ENCODE measurements around the gene ITGB4.

The ITGB4 gene

GRCh38 chr17:75773808-75774470 is 52.7 kb downstream of the ITGB4 start:
- no peak for DNase-seq

DNA sequence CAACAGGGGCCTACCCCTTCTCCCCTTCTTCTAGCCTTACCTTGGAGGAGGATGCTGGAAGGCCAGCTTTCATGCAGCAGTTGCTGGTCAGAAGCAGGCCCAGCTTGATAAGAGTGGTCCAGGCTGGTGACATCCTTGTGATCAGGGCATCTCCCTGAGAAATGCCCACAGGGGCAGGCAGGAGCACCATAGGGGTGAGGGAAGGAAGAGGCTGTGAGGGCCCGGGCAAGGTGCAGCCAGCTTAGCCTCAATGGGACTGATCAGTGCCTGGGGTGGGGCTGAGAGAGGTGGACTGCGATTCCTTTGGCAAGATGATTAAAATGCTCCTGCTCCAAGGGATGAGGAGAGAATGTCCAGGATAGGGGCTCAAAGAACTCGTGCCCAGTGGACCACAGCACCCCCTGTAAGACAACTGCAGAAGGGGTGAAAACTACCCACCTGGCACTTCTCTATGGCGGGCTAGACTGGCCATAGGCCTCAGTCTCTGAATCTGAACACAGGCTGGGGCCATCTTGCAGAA is 53.3 kb downstream of the ITGB4 start:
- DNase-seq: no peak

DNA sequence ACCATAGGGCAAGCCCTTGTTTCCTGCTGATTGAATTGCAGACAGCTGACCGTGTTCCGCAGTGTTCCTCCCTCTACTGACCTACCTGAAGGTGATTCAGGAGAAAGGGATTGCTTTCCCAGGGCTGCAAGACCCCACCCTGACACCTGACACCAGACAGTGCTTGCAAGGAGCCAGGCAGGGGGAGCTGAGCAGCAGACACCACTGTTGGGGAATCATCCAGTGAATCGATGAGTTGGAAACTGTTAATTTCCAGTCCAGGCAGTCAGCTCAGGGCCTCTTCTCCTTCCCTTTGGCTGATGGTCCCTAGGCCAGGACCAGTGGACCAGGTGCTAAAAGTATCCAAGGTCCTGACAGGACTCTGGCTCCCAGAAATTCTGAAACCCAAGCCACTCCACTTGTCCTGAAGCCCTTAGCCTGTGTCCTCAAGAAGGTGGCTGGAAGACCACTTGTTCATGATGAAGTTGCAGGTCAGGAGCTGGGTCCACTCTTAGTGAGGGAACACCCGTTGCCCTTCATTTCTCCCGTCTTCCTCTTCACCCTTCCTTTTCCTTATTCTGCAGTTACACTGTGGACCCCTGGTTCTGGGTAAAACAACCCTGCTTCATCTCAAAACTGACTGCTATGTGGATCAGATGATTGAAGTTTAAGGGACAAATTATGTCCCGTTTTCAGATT is 53.9 kb downstream of the ITGB4 start:
- no peak for DNase-seq

DNA sequence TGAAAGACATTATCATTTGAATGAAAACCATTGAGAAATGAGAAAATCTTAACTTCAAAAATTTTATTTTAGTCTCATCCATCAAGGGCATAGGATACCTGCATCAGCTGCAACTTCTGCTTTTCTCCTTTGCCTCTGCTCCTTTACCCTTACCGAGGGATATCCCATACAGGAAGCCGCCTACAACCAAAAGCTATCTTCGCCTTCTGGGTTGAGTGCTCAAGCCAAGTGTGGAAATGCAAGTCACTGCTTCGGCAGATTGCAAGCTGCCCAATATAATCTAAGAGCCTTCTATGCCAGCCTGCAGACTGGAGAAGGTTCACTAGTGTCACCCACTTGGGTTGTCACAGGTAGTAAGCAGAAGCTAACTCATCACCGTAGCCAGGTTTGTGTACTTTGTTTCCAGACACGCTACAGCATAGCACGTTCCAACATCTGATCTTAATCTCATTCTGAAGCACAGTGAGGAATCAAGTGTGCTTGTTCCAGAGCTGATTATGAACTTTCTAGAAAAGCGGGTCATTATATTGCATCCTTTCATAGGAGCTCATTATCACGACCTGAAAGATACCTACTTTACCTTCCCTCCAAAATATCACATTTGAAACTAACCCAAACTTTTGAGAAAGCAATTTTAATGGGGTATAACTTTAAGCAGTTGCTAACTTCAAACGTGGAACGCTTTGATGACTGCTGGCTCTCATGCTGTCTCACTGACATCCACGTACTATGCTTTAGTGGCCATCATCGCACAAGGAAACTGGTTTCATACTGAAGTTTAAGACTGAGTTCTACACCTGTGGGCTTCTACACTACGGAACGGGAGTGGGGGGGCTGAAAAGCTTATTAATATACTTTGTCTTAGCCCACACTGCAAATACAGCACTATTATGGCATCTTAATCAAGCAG is 55.4 kb downstream of the ITGB4 start:
- DNase-seq: no peak

- DNase-seq: no peak
Measured at GRCh38 chr17:75777296-75777922, 56.1 kb downstream of the ITGB4 start.

DNA sequence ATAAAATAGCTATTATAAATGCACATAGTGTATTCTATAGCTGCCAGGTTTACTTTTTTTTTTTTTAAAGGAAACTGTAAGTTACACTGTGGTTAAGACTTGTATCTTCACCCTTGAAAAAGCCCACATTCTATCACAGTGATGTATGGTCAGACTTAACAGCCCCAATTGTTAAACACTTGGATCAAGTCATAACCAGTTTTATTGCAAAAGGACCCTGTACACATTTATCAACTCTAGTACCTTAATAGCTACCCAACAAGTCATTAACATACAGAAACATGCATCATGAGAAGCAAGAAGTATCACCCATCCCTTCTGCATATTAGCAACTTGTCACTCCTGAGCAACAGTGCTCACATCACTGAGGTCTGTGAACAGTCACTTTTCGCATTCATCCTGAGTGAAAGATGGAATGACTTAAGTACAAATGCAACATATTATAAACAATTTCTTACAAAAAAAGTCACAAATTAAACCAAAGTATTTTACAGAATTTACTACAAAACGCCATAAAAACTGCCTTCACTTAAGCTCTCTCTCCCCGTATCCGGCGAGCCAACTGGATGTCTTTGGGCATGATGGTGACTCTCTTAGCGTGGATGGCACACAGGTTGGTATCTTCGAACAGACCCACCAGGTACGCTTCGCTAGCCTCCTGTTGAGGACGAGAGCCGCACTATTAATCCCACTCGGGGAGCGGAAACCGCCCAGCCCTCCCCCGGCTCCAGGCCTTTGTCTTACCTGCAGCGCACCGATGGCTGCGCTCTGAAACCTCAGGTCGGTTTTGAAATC is 57.0 kb downstream of the ITGB4 start:
- peak; percentile 46 to 63 for DNase-seq

DNA sequence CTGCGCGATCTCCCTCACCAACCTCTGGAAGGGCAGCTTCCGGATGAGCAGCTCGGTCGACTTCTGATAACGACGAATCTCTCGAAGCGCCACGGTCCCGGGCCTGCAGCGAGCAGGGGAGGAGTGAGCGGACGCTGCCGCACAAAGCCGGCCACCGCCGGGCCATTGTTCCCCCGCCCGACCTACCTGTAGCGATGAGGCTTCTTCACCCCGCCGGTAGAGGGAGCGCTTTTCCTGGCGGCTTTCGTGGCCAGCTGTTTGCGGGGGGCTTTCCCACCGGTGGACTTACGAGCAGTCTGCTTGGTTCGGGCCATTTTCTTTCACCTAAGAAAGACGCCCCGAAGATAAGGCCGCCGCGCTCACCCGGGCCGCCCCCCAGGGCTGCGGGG is 57.6 kb downstream of the ITGB4 start:
- peak; percentile 79 to 81 for DNase-seq

GRCh38 chr17:75779250-75779986 is 58.2 kb downstream of the ITGB4 start:
- peak; percentile 100 for DNase-seq

- DNase-seq: no peak
Measured at GRCh38 chr17:75779987-75780889, 59.0 kb downstream of the ITGB4 start.

GRCh38 chr17:75783069-75783783 is 62.0 kb downstream of the ITGB4 start:
- peak; percentile 39 to 60 for DNase-seq

DNA sequence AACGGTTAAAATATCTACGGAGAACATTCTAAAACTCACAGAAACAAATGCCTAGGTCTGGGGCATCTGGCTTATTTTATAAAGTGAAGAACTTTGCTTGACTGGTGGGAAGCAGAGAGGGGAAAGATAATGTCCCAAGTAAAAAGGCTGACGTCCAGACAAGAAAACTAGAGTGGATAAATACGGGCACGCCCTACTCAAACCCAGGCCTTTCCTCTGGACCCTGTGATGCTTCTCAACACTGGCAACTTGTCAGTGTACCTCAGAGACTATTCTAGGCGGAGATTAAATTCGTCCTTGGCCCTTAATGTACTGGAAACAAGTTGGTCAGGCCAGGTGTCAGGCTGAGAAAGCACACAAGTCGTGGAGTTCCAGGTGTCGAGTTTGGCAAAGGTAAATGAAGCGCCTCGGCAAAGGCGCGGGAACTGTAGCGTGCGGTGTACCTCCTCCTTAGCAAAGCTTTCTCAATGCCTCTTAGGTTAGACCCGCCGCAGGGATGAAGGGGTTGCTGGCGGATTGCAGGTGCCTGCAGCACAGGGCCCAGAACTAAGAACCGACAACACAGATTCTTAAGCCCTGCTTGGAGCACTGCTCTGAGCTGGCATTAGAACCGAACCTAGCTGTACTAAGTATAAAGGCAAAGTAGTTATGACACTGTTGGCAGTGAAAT is 62.7 kb downstream of the ITGB4 start:
- DNase-seq: peak in 1 of 2 experiments; percentile 68

DNA sequence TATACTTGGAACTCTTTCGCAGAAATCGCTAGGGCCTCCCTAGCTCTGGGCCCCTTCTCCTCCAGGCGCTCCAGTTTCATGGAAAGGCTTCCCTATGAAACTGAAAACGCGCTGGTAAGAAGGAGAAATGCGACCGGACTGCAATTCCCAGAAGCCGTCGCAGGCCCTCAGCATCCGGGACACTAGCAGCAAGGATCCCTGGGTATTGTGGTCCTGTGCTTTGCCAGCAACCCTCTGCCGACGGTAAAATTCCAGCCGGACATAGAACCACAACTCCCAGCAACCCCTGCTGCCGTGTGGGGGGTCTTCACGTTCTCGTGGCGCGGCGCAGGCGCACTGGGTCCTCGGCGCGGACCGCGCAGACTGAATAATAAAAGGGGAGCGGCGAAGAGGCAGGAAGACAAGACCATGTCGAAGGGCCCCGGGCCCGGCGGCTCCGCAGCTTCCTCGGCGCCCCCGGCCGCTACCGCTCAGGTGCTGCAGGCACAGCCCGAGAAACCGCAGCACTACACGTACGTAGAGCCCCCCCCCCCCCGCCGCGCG is 63.3 kb downstream of the ITGB4 start, which contains the start of gene UNK:
Gene UNK (plus strand): TSS at position 334 of the 543 bp plus-strand sequence. CDS start 75 bp downstream, at position 409.
- peak; percentile 99 to 100 for DNase-seq

GRCh38 chr17:75785016-75785890 is 64.0 kb downstream of the ITGB4 start:
- DNase-seq: peak; percentile 89 to 93

DNA sequence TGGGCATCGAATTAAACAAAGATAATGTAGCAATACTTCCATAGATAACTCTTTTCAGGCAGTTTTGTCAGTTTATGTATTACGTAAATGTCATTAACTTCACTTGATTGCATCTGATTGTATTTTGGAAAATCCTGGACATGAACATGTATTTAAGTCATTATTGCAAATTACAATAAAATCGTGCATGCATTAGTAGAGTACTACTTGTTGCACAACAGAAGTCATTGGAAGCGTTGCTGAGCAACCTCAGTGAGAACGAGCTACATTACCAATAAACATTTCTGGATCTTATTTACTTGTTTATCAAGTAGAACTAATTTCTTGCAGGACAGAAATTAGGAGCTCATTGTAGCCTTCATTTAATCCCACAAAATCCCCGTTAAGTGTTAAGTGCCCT is 70.0 kb downstream of the ITGB4 start:
- DNase-seq: no peak

DNA sequence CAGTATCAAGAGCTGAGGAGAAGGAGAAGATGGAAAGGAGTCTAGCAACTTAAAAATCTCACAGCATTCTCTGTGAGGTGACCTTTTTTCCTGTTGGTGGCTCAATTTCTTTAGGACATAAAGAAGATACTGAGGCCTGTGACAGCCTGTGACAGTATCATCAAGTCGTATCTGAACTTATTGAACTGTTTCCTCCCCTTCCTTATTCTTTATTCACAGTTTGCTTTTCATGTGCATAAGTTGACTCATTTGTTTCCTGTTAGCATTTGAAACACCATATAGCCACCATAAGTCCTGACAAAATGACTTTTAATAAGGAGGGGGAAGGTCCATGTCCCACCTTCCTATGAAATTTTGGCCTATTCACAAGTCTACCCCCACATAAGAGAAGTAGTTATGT is 72.2 kb downstream of the ITGB4 start:
- DNase-seq: no peak

DNA sequence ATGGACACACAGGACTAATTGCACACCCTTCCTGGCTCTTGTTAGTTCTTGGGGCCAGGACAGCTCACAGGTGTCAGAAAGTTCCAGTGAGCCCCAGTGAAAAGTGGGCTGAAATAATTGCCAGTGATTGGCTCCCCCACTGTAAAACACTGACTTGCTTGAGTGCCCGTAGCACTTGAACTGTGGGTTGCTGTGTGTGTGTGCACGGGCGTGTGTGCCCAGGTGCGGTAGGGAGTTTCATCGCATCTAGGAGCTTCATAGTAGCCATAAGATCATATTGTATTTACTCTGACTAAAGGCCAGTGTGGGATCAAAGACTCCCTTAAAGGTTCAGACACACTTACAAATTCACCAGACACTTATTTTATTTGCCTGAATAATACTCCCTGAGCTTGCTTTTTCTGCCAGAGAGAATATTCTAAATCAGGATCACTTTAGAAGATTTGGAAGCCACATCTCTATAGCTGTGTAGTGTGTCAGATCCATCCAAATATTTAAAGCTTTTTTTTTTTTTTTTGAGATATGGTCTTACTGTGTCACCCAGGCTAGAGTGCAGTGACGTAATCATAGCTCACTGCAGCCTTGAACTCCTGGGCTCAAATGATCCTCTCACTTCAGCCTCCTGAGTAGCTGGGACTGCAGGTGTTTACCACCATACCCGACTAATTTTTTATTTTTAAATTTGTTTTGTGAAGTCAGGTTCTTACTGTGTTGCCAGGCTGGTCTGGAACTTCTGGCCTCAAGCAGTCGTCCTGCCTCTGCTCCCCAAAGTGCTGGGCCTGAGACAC is 74.8 kb downstream of the ITGB4 start:
- no peak for DNase-seq

DNA sequence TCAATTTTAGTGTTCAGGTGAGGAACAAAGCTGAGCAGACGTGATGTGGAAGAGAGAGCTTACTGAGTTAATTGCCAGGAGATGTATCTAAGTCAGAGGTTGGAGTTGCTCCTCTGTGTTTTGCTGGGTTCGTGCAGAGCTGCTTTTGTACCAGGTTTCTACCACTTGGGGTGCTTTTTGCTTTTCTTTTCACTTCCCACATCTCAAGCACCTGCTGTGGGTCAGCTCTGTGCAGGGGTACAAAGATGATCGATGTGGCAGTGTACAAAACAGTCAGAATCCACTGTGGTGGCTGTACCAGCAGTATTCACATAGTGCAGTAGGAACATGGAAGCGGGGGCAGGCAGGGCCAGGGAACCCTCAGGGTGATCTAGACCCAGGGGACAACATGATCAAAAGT is 78.1 kb downstream of the ITGB4 start:
- no peak for DNase-seq

Data from NCI-H2081 (cell line).